Purkinje cell (primary cell): ENCODE results near the gene NAGS. TPM values are rescaled to one million over a fixed set of nuclear protein-coding genes. Genes with fewer than 3 reads are reported as not detected.

Source experiments
- polyA plus RNA-seq: library from polyadenylated mRNA; unstranded; fragments of >200 nt; fragmentation: Nextera tagmentation; gene quantifications from 2 replicates; pipeline ENCODE4 v1.2.1, GENCODE V29; 2014

NAGS gene
- not detected in 2 replicates for polyA plus RNA-seq

GRCh38 chr17:44004077-44004760 lies at the start of gene NAGS:
NAGS (plus strand) TSS chr17:44004622; CDS start chr17:44004664, 42 bp downstream.

GRCh38 chr17:44014437-44015172 lies 10.2 kb downstream of the NAGS start, which contains the start of gene TMEM101:
TMEM101 (minus strand) TSS chr17:44014963; CDS start chr17:44014952, 11 bp downstream.

Other genes with a start within 250 kb of the NAGS start
- not detected in 2 replicates for gene SOST, start 245.8 kb upstream of the NAGS start, polyA plus RNA-seq
- 50.5 and 73.5 TPM in 2 replicates for gene DUSP3, start 225.6 kb upstream of the NAGS start, polyA plus RNA-seq
- not detected in 2 replicates for gene CFAP97D1, start 224.2 kb upstream of the NAGS start, polyA plus RNA-seq
- 0.47 and 2.2 TPM in 2 replicates for gene MPP3, start 171.5 kb upstream of the NAGS start, polyA plus RNA-seq
- not detected in 2 replicates for gene CD300LG, start 157.4 kb upstream of the NAGS start, polyA plus RNA-seq
- gene MPP2, start 97.1 kb upstream of the NAGS start, polyA plus RNA-seq = 1.1 and 2.0 TPM in 2 replicates
- gene PPY, start 62.1 kb upstream of the NAGS start, polyA plus RNA-seq = not detected in 2 replicates
- gene PYY, start 50.7 kb upstream of the NAGS start, polyA plus RNA-seq = not detected in 2 replicates
- gene TMEM101, start 10.3 kb downstream of the NAGS start, polyA plus RNA-seq = 12.3 and 23.1 TPM in 2 replicates
- gene LSM12, start 62.0 kb downstream of the NAGS start, polyA plus RNA-seq = 20.8 and 42.8 TPM in 2 replicates
- gene G6PC3, start 66.1 kb downstream of the NAGS start, polyA plus RNA-seq = 57.5 and 128 TPM in 2 replicates
- 1.7 and 4.2 TPM in 2 replicates for gene HDAC5, start 119.0 kb downstream of the NAGS start, polyA plus RNA-seq
- gene HROB, start 137.3 kb downstream of the NAGS start, polyA plus RNA-seq = 0.20 and 1.3 TPM in 2 replicates
- not detected in 2 replicates for gene ASB16, start 166.1 kb downstream of the NAGS start, polyA plus RNA-seq
- 12.4 and 24.1 TPM in 2 replicates for gene TMUB2, start 182.3 kb downstream of the NAGS start, polyA plus RNA-seq
- gene ATXN7L3, start 195.3 kb downstream of the NAGS start, polyA plus RNA-seq = 0.93 and 1.9 TPM in 2 replicates
- 5.1 and 7.0 TPM in 2 replicates for gene UBTF, start 215.1 kb downstream of the NAGS start, polyA plus RNA-seq